WTC11 (cell line): ENCODE results near the gene CYB5A. TPM values are rescaled to one million over a fixed set of nuclear protein-coding genes. Genes with fewer than 3 reads are reported as not detected.

Experiments
- ATAC-seq: fragments of 200-7000 bp; cut with Tn5 transposase; 2 replicates; pipeline ENCODE4 v1.10.0; 2021; ENCODE audit warnings: mild to moderate bottlenecking, moderate library complexity
- CTCF ChIA-PET: fragments of 300-600 bp; sonication (Branson Sonifier 250); formaldehyde crosslinking; loops from one replicate; lab custom pipeline; 2021; ENCODE audit warnings: antibody characterized with exemption; lab: Charles Lee
- POLR2A ChIA-PET: fragments of 350-600 bp; sonication (Branson Sonifier 250); formaldehyde crosslinking; loops from one replicate; lab custom pipeline; 2021; ENCODE audit warnings: antibody characterized with exemption; lab: Charles Lee
- DNase-seq: peaks from one replicate; pipeline ENCODE4 v3.0.0; 2021; ENCODE audit warnings: low spot score
- H3K27ac Mint-ChIP-seq: 2 replicates; pipeline ENCODE4 v1.8.0; 2021; ENCODE audit warnings: mixed read lengths
- H3K27me3 Mint-ChIP-seq: 2 replicates; pipeline ENCODE4 v1.8.0; 2021; ENCODE audit warnings: low read depth, mild to moderate bottlenecking, moderate library complexity, mixed read lengths
- H3K36me3 Mint-ChIP-seq: 2 replicates; pipeline ENCODE4 v1.8.0; 2021; ENCODE audit warnings: mixed read lengths
- H3K4me1 Mint-ChIP-seq: 2 replicates; pipeline ENCODE4 v1.8.0; 2022; ENCODE audit warnings: mixed read lengths
- H3K4me3 Mint-ChIP-seq: 2 replicates; pipeline ENCODE4 v1.8.0; 2021; ENCODE audit warnings: mild to moderate bottlenecking, moderate library complexity, mixed read lengths
- H3K9me3 Mint-ChIP-seq: 2 replicates; pipeline ENCODE4 v1.8.0; 2021; ENCODE audit warnings: mixed read lengths
- ATF1 ChIP-seq: sonication (generic); formaldehyde crosslinking; IDR thresholded peaks from 2 replicates; pipeline ENCODE4 v1.8.1; 2023; ENCODE audit warnings: mild to moderate bottlenecking, moderate library complexity, missing genetic modification reagents
- FOXJ3 ChIP-seq: sonication (generic); formaldehyde crosslinking; IDR thresholded peaks from 2 replicates; pipeline ENCODE4 v1.9.0; 2021; ENCODE audit warnings: missing genetic modification reagents, mild to moderate bottlenecking, borderline replicate concordance
- FOXP1 ChIP-seq: sonication (generic); formaldehyde crosslinking; IDR thresholded peaks from 2 replicates; pipeline ENCODE4 v1.8.0; 2022; ENCODE audit warnings: missing genetic modification reagents, mild to moderate bottlenecking, moderate library complexity, borderline replicate concordance
- HMGA2 ChIP-seq: fragments of 250-450 bp; sonication (Bioruptor Pico); IDR thresholded peaks from 2 replicates; pipeline ENCODE4 v1.4.0; 2021; ENCODE audit warnings: mild to moderate bottlenecking, moderate library complexity
- JAZF1 ChIP-seq: fragments of 250-450 bp; sonication (Bioruptor Pico); IDR thresholded peaks from 2 replicates; pipeline ENCODE4 v1.9.0; 2021; ENCODE audit warnings: moderate library complexity, mild to moderate bottlenecking, inconsistent platforms
- NFE2L1 ChIP-seq: sonication (generic); formaldehyde crosslinking; IDR thresholded peaks from 2 replicates; pipeline ENCODE4 v1.8.1; 2023; ENCODE audit warnings: missing genetic modification reagents
- OVOL2 ChIP-seq: fragments of 250-450 bp; sonication (Bioruptor Pico); IDR thresholded peaks from 2 replicates; pipeline ENCODE4 v1.9.0; 2021; ENCODE audit warnings: mild to moderate bottlenecking, borderline replicate concordance
- RELA ChIP-seq: sonication (generic); formaldehyde crosslinking; IDR thresholded peaks from 2 replicates; pipeline ENCODE4 v1.8.1; 2022; ENCODE audit warnings: missing genetic modification reagents, mild to moderate bottlenecking, borderline replicate concordance
- ZNF396 ChIP-seq: fragments of 250-450 bp; sonication (Bioruptor Pico); IDR thresholded peaks from 2 replicates; pipeline ENCODE4 v1.8.0; 2021; ENCODE audit warnings: mild to moderate bottlenecking, moderate library complexity, borderline replicate concordance
- total RNA-seq: library from RNA; stranded (reverse); gene quantifications from 3 replicates; pipeline ENCODE4 v1.2.3, GENCODE V29; 2021
- TF ChIP-seq, protein P1 (sequence below): sonication (generic); formaldehyde crosslinking; IDR thresholded peaks from 2 replicates; pipeline ENCODE4 v1.8.1; 2023; ENCODE audit warnings: mild to moderate bottlenecking, missing genetic modification reagents, moderate library complexity
- TF ChIP-seq, protein P2 (sequence below): fragments of 250-450 bp; sonication (Bioruptor Pico); IDR thresholded peaks from 2 replicates; pipeline ENCODE4 v1.9.0; 2021; ENCODE audit warnings: mild to moderate bottlenecking
- TF ChIP-seq, protein P3 (sequence below): fragments of 250-450 bp; sonication (Bioruptor Pico); conservative IDR thresholded peaks from 2 replicates; pipeline ENCODE4 v1.9.0; 2021; ENCODE audit warnings: mild to moderate bottlenecking
- TF ChIP-seq, protein P4 (sequence below): sonication (generic); formaldehyde crosslinking; conservative IDR thresholded peaks from 2 replicates; pipeline ENCODE4 v1.8.1; 2023; ENCODE audit warnings: mild to moderate bottlenecking, low read depth, missing genetic modification reagents, moderate library complexity
- TF ChIP-seq, protein P5 (sequence below): sonication (generic); formaldehyde crosslinking; IDR thresholded peaks from 2 replicates; pipeline ENCODE4 v1.8.1; 2023; ENCODE audit warnings: mild to moderate bottlenecking, missing genetic modification reagents, borderline replicate concordance
- TF ChIP-seq, protein P6 (sequence below): sonication (generic); formaldehyde crosslinking; IDR thresholded peaks from 2 replicates; pipeline ENCODE4 v1.8.1; 2022; ENCODE audit warnings: mild to moderate bottlenecking, moderate library complexity, missing genetic modification reagents

CYB5A gene
- total RNA-seq, 1 experiment from 2014 or later, result 127 TPM

DNA sequence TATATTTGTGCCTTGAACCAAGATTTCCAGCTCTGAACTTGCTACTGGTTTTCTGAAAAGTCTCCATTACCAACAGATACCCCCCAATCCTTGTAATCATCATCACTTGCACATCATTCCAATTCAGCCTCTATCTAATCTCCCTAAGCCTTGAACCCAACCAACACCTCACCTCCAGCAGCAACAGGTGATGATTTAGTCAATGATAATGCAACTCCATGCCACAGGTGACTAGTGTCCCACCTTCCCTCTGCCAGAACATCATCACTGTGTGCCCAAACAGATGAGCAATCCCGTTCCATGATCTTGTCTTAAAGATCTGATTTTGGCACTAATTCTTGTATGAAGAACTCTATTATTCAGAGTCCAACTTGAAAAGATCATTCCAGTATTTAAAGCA is 75.9 kb downstream of the CYB5A start:
- ChIA-PET POLR2A (no interaction called here), CTCF (interaction anchor here (0.6 kb wide), 1 partner anchor 12 kb away, joined by 3 read pairs; no protein-coding TSS in a partner anchor)
- DNase-seq, result no peak
- H3K27me3 Mint-ChIP-seq, result no peaks in the 10 kb centered on the region
- ATAC-seq, result no peak
- no peaks in the 10 kb centered on the region for H3K4me1 Mint-ChIP-seq
- no peak overlapping the region for H3K27ac Mint-ChIP-seq
- H3K36me3 Mint-ChIP-seq, result no peaks in the 10 kb centered on the region
- no peak overlapping the region for H3K4me3 Mint-ChIP-seq
- TF ChIP-seq HMGA2 (CRISPR knock-in tag), result no peak
- TF ChIP-seq, protein P1, sequence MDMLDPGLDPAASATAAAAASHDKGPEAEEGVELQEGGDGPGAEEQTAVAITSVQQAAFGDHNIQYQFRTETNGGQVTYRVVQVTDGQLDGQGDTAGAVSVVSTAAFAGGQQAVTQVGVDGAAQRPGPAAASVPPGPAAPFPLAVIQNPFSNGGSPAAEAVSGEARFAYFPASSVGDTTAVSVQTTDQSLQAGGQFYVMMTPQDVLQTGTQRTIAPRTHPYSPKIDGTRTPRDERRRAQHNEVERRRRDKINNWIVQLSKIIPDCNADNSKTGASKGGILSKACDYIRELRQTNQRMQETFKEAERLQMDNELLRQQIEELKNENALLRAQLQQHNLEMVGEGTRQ (CRISPR knock-in tag), result no peak
- no peak for TF ChIP-seq NFE2L1 (CRISPR knock-in tag)
- no peak for TF ChIP-seq RELA (CRISPR knock-in tag)
- TF ChIP-seq, protein P2, sequence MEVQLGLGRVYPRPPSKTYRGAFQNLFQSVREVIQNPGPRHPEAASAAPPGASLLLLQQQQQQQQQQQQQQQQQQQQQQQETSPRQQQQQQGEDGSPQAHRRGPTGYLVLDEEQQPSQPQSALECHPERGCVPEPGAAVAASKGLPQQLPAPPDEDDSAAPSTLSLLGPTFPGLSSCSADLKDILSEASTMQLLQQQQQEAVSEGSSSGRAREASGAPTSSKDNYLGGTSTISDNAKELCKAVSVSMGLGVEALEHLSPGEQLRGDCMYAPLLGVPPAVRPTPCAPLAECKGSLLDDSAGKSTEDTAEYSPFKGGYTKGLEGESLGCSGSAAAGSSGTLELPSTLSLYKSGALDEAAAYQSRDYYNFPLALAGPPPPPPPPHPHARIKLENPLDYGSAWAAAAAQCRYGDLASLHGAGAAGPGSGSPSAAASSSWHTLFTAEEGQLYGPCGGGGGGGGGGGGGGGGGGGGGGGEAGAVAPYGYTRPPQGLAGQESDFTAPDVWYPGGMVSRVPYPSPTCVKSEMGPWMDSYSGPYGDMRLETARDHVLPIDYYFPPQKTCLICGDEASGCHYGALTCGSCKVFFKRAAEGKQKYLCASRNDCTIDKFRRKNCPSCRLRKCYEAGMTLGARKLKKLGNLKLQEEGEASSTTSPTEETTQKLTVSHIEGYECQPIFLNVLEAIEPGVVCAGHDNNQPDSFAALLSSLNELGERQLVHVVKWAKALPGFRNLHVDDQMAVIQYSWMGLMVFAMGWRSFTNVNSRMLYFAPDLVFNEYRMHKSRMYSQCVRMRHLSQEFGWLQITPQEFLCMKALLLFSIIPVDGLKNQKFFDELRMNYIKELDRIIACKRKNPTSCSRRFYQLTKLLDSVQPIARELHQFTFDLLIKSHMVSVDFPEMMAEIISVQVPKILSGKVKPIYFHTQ (CRISPR knock-in tag), result no peak
- TF ChIP-seq, protein P3, sequence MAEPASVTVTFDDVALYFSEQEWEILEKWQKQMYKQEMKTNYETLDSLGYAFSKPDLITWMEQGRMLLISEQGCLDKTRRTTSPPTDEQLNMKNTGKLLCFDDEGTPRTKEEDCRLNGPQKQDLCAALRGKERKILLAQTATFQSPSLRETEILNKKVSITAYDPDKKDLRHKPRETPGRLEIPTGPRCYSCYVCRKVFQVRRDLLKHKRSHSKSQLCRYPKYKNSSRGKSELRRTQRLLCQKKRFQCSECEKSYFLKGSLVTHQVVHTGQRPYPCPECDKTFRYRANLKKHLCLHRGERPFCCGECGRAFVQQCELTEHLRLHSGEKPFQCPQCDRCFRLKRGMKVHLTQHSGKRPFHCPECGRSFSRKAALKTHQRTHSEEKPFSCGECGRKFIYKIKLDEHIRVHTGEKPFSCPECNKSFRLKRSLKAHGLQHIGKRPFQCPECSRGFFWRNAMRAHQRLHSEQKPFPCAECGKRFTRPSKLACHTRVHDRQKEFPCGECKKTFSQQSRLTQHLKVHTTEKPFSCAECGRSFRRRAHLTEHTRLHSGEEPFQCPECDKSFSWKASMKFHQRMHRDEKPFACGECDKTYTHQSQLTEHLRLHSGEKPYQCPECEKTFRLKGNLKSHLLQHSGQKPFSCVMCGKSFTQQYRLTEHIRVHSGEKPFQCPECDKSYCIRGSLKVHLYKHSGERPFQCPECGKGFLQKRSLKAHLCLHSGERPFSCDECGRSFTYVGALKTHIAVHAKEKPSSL (CRISPR knock-in tag), result no peak
- no peak for TF ChIP-seq ZNF396 (CRISPR knock-in tag)
- TF ChIP-seq, protein P4, sequence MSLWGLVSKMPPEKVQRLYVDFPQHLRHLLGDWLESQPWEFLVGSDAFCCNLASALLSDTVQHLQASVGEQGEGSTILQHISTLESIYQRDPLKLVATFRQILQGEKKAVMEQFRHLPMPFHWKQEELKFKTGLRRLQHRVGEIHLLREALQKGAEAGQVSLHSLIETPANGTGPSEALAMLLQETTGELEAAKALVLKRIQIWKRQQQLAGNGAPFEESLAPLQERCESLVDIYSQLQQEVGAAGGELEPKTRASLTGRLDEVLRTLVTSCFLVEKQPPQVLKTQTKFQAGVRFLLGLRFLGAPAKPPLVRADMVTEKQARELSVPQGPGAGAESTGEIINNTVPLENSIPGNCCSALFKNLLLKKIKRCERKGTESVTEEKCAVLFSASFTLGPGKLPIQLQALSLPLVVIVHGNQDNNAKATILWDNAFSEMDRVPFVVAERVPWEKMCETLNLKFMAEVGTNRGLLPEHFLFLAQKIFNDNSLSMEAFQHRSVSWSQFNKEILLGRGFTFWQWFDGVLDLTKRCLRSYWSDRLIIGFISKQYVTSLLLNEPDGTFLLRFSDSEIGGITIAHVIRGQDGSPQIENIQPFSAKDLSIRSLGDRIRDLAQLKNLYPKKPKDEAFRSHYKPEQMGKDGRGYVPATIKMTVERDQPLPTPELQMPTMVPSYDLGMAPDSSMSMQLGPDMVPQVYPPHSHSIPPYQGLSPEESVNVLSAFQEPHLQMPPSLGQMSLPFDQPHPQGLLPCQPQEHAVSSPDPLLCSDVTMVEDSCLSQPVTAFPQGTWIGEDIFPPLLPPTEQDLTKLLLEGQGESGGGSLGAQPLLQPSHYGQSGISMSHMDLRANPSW (CRISPR knock-in tag), result no peak
- TF ChIP-seq, protein P5, sequence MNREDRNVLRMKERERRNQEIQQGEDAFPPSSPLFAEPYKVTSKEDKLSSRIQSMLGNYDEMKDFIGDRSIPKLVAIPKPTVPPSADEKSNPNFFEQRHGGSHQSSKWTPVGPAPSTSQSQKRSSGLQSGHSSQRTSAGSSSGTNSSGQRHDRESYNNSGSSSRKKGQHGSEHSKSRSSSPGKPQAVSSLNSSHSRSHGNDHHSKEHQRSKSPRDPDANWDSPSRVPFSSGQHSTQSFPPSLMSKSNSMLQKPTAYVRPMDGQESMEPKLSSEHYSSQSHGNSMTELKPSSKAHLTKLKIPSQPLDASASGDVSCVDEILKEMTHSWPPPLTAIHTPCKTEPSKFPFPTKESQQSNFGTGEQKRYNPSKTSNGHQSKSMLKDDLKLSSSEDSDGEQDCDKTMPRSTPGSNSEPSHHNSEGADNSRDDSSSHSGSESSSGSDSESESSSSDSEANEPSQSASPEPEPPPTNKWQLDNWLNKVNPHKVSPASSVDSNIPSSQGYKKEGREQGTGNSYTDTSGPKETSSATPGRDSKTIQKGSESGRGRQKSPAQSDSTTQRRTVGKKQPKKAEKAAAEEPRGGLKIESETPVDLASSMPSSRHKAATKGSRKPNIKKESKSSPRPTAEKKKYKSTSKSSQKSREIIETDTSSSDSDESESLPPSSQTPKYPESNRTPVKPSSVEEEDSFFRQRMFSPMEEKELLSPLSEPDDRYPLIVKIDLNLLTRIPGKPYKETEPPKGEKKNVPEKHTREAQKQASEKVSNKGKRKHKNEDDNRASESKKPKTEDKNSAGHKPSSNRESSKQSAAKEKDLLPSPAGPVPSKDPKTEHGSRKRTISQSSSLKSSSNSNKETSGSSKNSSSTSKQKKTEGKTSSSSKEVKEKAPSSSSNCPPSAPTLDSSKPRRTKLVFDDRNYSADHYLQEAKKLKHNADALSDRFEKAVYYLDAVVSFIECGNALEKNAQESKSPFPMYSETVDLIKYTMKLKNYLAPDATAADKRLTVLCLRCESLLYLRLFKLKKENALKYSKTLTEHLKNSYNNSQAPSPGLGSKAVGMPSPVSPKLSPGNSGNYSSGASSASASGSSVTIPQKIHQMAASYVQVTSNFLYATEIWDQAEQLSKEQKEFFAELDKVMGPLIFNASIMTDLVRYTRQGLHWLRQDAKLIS (CRISPR knock-in tag), result no peak
- TF ChIP-seq FOXP1 (CRISPR knock-in tag), result no peak
- TF ChIP-seq FOXJ3 (CRISPR knock-in tag), result no peak
- no peak for TF ChIP-seq OVOL2
- no peak for TF ChIP-seq ATF1 (CRISPR knock-in tag)
- TF ChIP-seq, protein P6, sequence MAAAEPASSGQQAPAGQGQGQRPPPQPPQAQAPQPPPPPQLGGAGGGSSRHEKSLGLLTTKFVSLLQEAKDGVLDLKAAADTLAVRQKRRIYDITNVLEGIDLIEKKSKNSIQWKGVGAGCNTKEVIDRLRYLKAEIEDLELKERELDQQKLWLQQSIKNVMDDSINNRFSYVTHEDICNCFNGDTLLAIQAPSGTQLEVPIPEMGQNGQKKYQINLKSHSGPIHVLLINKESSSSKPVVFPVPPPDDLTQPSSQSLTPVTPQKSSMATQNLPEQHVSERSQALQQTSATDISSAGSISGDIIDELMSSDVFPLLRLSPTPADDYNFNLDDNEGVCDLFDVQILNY, result no peak
- no peak for TF ChIP-seq JAZF1 (CRISPR knock-in tag)
- TF ChIP-seq, all 79 proteins: peak for 0
- H3K9me3 Mint-ChIP-seq, result peaks cover 5% of the 10 kb centered on the region
